DLD1 (cell line): ENCODE data around the gene PMEPA1.

Source experiments
- in situ Hi-C: cut with HindIII; loops from 2 replicates; pipeline ENCODE4 v1.10.0; 2017; ENCODE audit warnings: low sequenced_read_pairs

PMEPA1 gene

GRCh38 chr20:57712851-57713504 is 3.2 kb upstream of the PMEPA1 start:
- in situ Hi-C loops, result no loop called here

GRCh38 chr20:57712341-57712740 is 2.5 kb upstream of the PMEPA1 start:
- in situ Hi-C loops, result no loop called here

- in situ Hi-C loops, result no loop called here
Observed at GRCh38 chr20:57711826-57712225, 2.0 kb upstream of the PMEPA1 start.

- in situ Hi-C loops, result no loop called here
Observed at GRCh38 chr20:57711311-57711712, 1.5 kb upstream of the PMEPA1 start.

- in situ Hi-C loops, result no loop called here
Observed at GRCh38 chr20:57710841-57711240, 1.0 kb upstream of the PMEPA1 start.

- in situ Hi-C loops, result no loop called here
Observed at GRCh38 chr20:57708694-57709673, 831 bp downstream of the PMEPA1 start.

GRCh38 chr20:57707849-57708693 is 1.7 kb downstream of the PMEPA1 start:
- in situ Hi-C loops, result no loop called here

GRCh38 chr20:57707320-57707719 is 2.5 kb downstream of the PMEPA1 start:
- in situ Hi-C loops, result no loop called here

GRCh38 chr20:57705127-57705899 is 4.5 kb downstream of the PMEPA1 start:
- in situ Hi-C loops, result no loop called here

- in situ Hi-C loops, result no loop called here
Observed at GRCh38 chr20:57704245-57704644, 5.6 kb downstream of the PMEPA1 start.

GRCh38 chr20:57703013-57703412 is 6.8 kb downstream of the PMEPA1 start:
- in situ Hi-C loops, result no loop called here

- in situ Hi-C loops, result no loop called here
Observed at GRCh38 chr20:57702521-57702920, 7.3 kb downstream of the PMEPA1 start.

GRCh38 chr20:57702091-57702490 is 7.7 kb downstream of the PMEPA1 start:
- in situ Hi-C loops, result no loop called here

- in situ Hi-C loops, result no loop called here
Observed at GRCh38 chr20:57701651-57702050, 8.2 kb downstream of the PMEPA1 start.

- in situ Hi-C loops, result no loop called here
Observed at GRCh38 chr20:57701090-57701489, 8.7 kb downstream of the PMEPA1 start.

GRCh38 chr20:57699395-57699794 is 10.4 kb downstream of the PMEPA1 start:
- in situ Hi-C loops, result no loop called here

GRCh38 chr20:57698867-57699275 is 10.9 kb downstream of the PMEPA1 start:
- in situ Hi-C loops, result no loop called here

- in situ Hi-C loops, result no loop called here
Observed at GRCh38 chr20:57698116-57698866, 11.5 kb downstream of the PMEPA1 start.

GRCh38 chr20:57697543-57697942 is 12.3 kb downstream of the PMEPA1 start:
- in situ Hi-C loops, result no loop called here
